HG02870 (cell line): ENCODE data around the gene PRDM15.

Source experiments
- ATAC-seq: cut with Tn5 transposase; IDR thresholded peaks from one replicate; pipeline ENCODE4 v1.9.1; 2021; ENCODE audit warnings: mild to moderate bottlenecking, moderate library complexity; ENCODE audit not compliant: unreplicated experiment

Gene PRDM15

GRCh38 chr21:41766883-41767605, 112.1 kb downstream of the PRDM15 start, which contains the start of gene RIPK4:
Gene RIPK4 (minus strand): TSS chr21:41767052. CDS start chr21:41767041, 11 bp downstream.
- no peak for ATAC-seq

- ATAC-seq = no peak
These were observed 112.9 kb downstream of the PRDM15 start for GRCh38 chr21:41765973-41766882.

GRCh38 chr21:41765420-41765821, 113.7 kb downstream of the PRDM15 start:
- ATAC-seq = no peak

- no peak for ATAC-seq
These were observed 114.4 kb downstream of the PRDM15 start for GRCh38 chr21:41764558-41765419.

- no peak for ATAC-seq
These were observed 115.1 kb downstream of the PRDM15 start for GRCh38 chr21:41763996-41764395.

- no peak for ATAC-seq
These were observed 115.7 kb downstream of the PRDM15 start for GRCh38 chr21:41763398-41763931.

GRCh38 chr21:41762753-41763152, 116.4 kb downstream of the PRDM15 start:
- ATAC-seq = no peak

GRCh38 chr21:41761934-41762635, 117.1 kb downstream of the PRDM15 start:
- ATAC-seq = no peak

- ATAC-seq = no peak
These were observed 117.8 kb downstream of the PRDM15 start for GRCh38 chr21:41761211-41761933.

- ATAC-seq = no peak
These were observed 118.7 kb downstream of the PRDM15 start for GRCh38 chr21:41760411-41760810.

GRCh38 chr21:41759926-41760325, 119.2 kb downstream of the PRDM15 start:
- no peak for ATAC-seq

GRCh38 chr21:41759214-41759840, 119.8 kb downstream of the PRDM15 start:
- ATAC-seq = no peak

GRCh38 chr21:41758550-41758949, 120.6 kb downstream of the PRDM15 start:
- no peak for ATAC-seq

- no peak for ATAC-seq
These were observed 123.0 kb downstream of the PRDM15 start for GRCh38 chr21:41755934-41756773.

- no peak for ATAC-seq
These were observed 123.7 kb downstream of the PRDM15 start for GRCh38 chr21:41755258-41755933.

- ATAC-seq = no peak
These were observed 124.7 kb downstream of the PRDM15 start for GRCh38 chr21:41754479-41754891.
